Gastroesophageal sphincter (tissue), 3 donors: ENCODE data around the gene TRIM58.

Experiments
- CTCF ChIP-seq, 4 experiments: fragments of 200-600 bp in 2 of 4; fragments of 450-650 bp in 2 of 4; sonication (generic) in 1 of 4; IDR thresholded peaks; one replicate each; pipeline ENCODE4 v1.5.1; 2017 to 2019; ENCODE audit warnings: antibody characterized with exemption in 4 of 4, mild to moderate bottlenecking in 2 of 4, moderate library complexity in 2 of 4
- POLR2A ChIP-seq, 2 donors: fragments of 450-650 bp; IDR thresholded peaks; one replicate each; pipeline ENCODE4 v1.6.1; 2017; ENCODE audit warnings: antibody characterized with exemption in 2 of 2, mild to moderate bottlenecking in 2 of 2, moderate library complexity in 1 of 2

- TF ChIP-seq POLR2A (IDR thresholded peaks at IDR 0.05) (no peak), CTCF (IDR thresholded peaks at IDR 0.05) (no peak)
These were observed 39.0 kb downstream of the TRIM58 start for GRCh38 chr1:247895976-247896375.
